Liver (tissue), 9 donors: ENCODE measurements around the gene NPIPB2. TPM values are rescaled to one million over a fixed set of nuclear protein-coding genes. Genes with fewer than 3 reads are reported as not detected.

ENCODE experiments used
- DNase-seq: peaks from one replicate; pipeline ENCODE4 v3.0.0-alpha.2; 2017; ENCODE audit warnings: low spot score
- H3K27ac ChIP-seq, 2 donors: one replicate each; pipeline ENCODE4 v1.7.0; 2013; ENCODE audit warnings: inconsistent platforms in 2 of 2, low read length in 2 of 2, control low read depth in 1 of 2, low read depth in 1 of 2, mild to moderate bottlenecking in 1 of 2
- H3K27me3 ChIP-seq, 4 donors: one replicate each; pipeline versions ENCODE4 v1.6.1 to v1.7.0; 2013; ENCODE audit warnings: low read length in 3 of 4, inconsistent platforms in 1 of 4, mild to moderate bottlenecking in 1 of 4, moderate library complexity in 1 of 4; ENCODE audit not compliant: control insufficient read depth in 4 of 4, insufficient read depth in 4 of 4
- H3K36me3 ChIP-seq, 4 donors: one replicate each; pipeline versions ENCODE4 v1.6.1 to v1.7.0; 2013; ENCODE audit warnings: low read length in 3 of 4, mild to moderate bottlenecking in 3 of 4, low read depth in 1 of 4, moderate library complexity in 1 of 4; ENCODE audit not compliant: control insufficient read depth in 4 of 4, insufficient read depth in 3 of 4
- H3K4me1 ChIP-seq, 4 donors: one replicate each; pipeline versions ENCODE4 v1.6.1 to v1.7.0; 2013; ENCODE audit warnings: low read length in 3 of 4, mild to moderate bottlenecking in 3 of 4, moderate library complexity in 1 of 4; ENCODE audit not compliant: control insufficient read depth in 4 of 4, insufficient read depth in 4 of 4
- H3K4me3 ChIP-seq, 3 donors: one replicate each; pipeline versions ENCODE4 v1.6.1 to v1.7.0; 2013; ENCODE audit warnings: low read length in 3 of 3, control low read depth in 1 of 3, low read depth in 1 of 3, mild to moderate bottlenecking in 1 of 3
- H3K9ac ChIP-seq, 2 donors: one replicate each; pipeline ENCODE4 v1.7.0; 2013; ENCODE audit warnings: low read length in 2 of 2, mild to moderate bottlenecking in 2 of 2, moderate library complexity in 2 of 2, control low read depth in 1 of 2, low read depth in 1 of 2
- H3K9me3 ChIP-seq, 4 donors: one replicate each; pipeline versions ENCODE4 v1.6.1 to v1.7.0; 2013; ENCODE audit warnings: low read length in 3 of 4; ENCODE audit not compliant: control insufficient read depth in 4 of 4
- ATF3 ChIP-seq: IDR thresholded peaks from 2 replicates; pipeline ENCODE4 v1.6.1; 2016; ENCODE audit warnings: antibody characterized with exemption
- EGR1 ChIP-seq, 2 donors: IDR thresholded peaks; 2 replicates each; pipeline ENCODE4 v1.6.1; 2016 to 2018; ENCODE audit warnings: antibody characterized with exemption in 2 of 2, low read depth in 2 of 2
- FOXA1 ChIP-seq: IDR thresholded peaks from 2 replicates; pipeline ENCODE4 v1.6.1; 2016; ENCODE audit warnings: antibody characterized with exemption
- FOXA2 ChIP-seq: IDR thresholded peaks from 2 replicates; pipeline ENCODE4 v1.6.1; 2016; ENCODE audit warnings: antibody characterized with exemption
- GABPA ChIP-seq, 2 donors: IDR thresholded peaks in 1 of 2; conservative IDR thresholded peaks in 1 of 2; 2 replicates each; pipeline ENCODE4 v1.6.1; 2016; ENCODE audit warnings: antibody characterized with exemption in 2 of 2, mild to moderate bottlenecking in 1 of 2, moderate library complexity in 1 of 2
- HNF4A ChIP-seq, 2 donors: conservative IDR thresholded peaks; 2 replicates each; pipeline ENCODE4 v1.6.1; 2016; ENCODE audit warnings: antibody characterized with exemption in 2 of 2, mild to moderate bottlenecking in 2 of 2
- HNF4G ChIP-seq: IDR thresholded peaks from 2 replicates; pipeline ENCODE4 v1.6.1; 2016; ENCODE audit warnings: antibody characterized with exemption
- JUND ChIP-seq, 2 donors: IDR thresholded peaks; 2 replicates each; pipeline ENCODE4 v1.6.1; 2016; ENCODE audit warnings: antibody characterized with exemption in 2 of 2
- NR2F2 ChIP-seq: IDR thresholded peaks from 2 replicates; pipeline ENCODE4 v1.6.1; 2016; ENCODE audit warnings: antibody characterized with exemption
- RXRA ChIP-seq, 2 donors: IDR thresholded peaks; 2 replicates each; pipeline ENCODE4 v1.6.1; 2017 to 2018; ENCODE audit warnings: antibody characterized with exemption in 2 of 2, mild to moderate bottlenecking in 1 of 2
- SP1 ChIP-seq: IDR thresholded peaks from 2 replicates; pipeline ENCODE4 v1.6.1; 2018; ENCODE audit warnings: antibody characterized with exemption, mild to moderate bottlenecking
- TAF1 ChIP-seq: conservative IDR thresholded peaks from 2 replicates; pipeline ENCODE4 v1.6.1; 2016; ENCODE audit warnings: antibody characterized with exemption, mild to moderate bottlenecking
- YY1 ChIP-seq: IDR thresholded peaks from 2 replicates; pipeline ENCODE4 v1.6.1; 2016; ENCODE audit warnings: antibody characterized with exemption, mild to moderate bottlenecking
- ZBTB33 ChIP-seq: IDR thresholded peaks from 2 replicates; pipeline ENCODE4 v1.6.1; 2016; ENCODE audit warnings: antibody characterized with exemption
- WGBS: extraction: QIAGEN DNeasy Blood & Tissue Kit; methylation state at CpG from one replicate; pipeline ENCODE4 v1.1.7; 2013; 5-methylcytosine and 5-hydroxymethylcytosine counted together
- polyA plus RNA-seq, 2 donors: library from polyadenylated mRNA; stranded (reverse) in 1 of 2; unstranded in 1 of 2; fragments of 200-250 nt in 1 of 2; fragments of >200 nt in 1 of 2; fragmentation: Nextera tagmentation in 1 of 2; extraction: Ambion mirVana in 1 of 2; gene quantifications; one replicate each; pipeline versions ENCODE4 v1.2.1 to v1.2.3, GENCODE V29; 2013 to 2015
- total RNA-seq, 2 donors: library from RNA; depleted of rRNA; stranded (reverse); fragments of >200 nt; gene quantifications; one replicate each; pipeline ENCODE4 v1.2.3, GENCODE V29; 2014
- TF ChIP-seq, protein P1 (sequence below): IDR thresholded peaks from 2 replicates; pipeline ENCODE4 v1.6.1; 2016; ENCODE audit warnings: antibody characterized with exemption
- TF ChIP-seq, protein P2 (sequence below): fragments of 150-350 bp; IDR thresholded peaks from 2 replicates; pipeline ENCODE4 v1.5.1; 2017; ENCODE audit warnings: improper control_type of control experiment, low read depth, low read length; ENCODE audit not compliant: missing input control
- TF ChIP-seq, protein P3 (sequence below): IDR thresholded peaks from 2 replicates; pipeline ENCODE4 v1.6.1; 2016; ENCODE audit warnings: antibody characterized with exemption, mild to moderate bottlenecking
- donor health status: healthy.
- donor health status: healthy.
- donor health status: healthy.
- donor health status: healthy.
- donor health status: healthy.

NPIPB2 gene
- total and polyA plus RNA-seq, 4 donors, result 0.75 to 4.9 (median 3.3) TPM

DNA sequence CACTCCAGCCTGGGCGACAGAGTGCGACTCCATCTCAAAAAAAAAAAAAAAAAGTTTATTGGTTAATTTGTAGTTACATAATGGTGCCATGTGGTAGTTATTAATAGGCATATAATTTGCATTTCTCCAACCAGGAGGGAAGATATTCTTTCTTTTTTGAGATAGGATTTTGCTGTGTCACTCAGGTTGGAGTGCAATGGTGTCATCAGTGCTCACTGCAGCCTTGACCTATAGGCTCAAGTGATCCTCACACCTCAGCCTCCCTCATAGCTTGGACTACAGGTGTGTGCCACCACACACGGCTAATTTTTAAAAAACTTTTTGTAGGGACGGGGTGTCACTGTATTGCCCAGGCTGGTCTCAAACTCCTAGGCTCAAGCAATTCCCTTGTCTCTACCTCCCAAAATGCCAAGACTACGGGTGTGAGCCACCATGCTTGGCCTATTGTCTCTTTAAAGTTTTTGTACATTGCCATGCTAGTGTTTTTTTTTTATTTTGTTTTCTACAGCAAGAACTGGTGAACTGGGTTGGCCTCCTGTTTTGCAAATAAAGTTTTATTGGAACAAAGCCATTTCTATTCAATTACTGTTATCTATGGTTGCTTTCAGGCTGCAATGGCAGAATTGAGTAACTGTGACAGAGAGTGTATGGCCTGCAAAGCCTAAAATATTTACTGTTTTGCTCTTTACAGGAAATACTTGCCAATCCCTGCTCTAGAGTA, 46.6 kb upstream of the NPIPB2 start:
- no peaks in the 10 kb centered on the region for H3K4me1 ChIP-seq
- no peaks in the 10 kb centered on the region for H3K27me3 ChIP-seq
- H3K36me3 ChIP-seq, result no peaks in the 10 kb centered on the region
- H3K27ac ChIP-seq, result no peak overlapping the region
- no peak for DNase-seq
- no peak overlapping the region for H3K9ac ChIP-seq
- 60% methylated on average over 5 of the region's 5 CpGs for WGBS
- no peak overlapping the region for H3K4me3 ChIP-seq
- no peak for TF ChIP-seq ZBTB33
- no peak for TF ChIP-seq NR2F2
- no peak for TF ChIP-seq GABPA (IDR thresholded peaks at IDR 0.05 in 1 of 2, conservative IDR thresholded peaks at IDR 0.05 in 1 of 2)
- no peak for TF ChIP-seq JUND (IDR thresholded peaks at IDR 0.05)
- no peak for TF ChIP-seq FOXA2
- no peak for TF ChIP-seq TAF1
- TF ChIP-seq, protein P1, sequence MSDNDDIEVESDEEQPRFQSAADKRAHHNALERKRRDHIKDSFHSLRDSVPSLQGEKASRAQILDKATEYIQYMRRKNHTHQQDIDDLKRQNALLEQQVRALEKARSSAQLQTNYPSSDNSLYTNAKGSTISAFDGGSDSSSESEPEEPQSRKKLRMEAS, result no peak
- TF ChIP-seq HNF4A (conservative IDR thresholded peaks at IDR 0.05), result no peak
- TF ChIP-seq, protein P2, sequence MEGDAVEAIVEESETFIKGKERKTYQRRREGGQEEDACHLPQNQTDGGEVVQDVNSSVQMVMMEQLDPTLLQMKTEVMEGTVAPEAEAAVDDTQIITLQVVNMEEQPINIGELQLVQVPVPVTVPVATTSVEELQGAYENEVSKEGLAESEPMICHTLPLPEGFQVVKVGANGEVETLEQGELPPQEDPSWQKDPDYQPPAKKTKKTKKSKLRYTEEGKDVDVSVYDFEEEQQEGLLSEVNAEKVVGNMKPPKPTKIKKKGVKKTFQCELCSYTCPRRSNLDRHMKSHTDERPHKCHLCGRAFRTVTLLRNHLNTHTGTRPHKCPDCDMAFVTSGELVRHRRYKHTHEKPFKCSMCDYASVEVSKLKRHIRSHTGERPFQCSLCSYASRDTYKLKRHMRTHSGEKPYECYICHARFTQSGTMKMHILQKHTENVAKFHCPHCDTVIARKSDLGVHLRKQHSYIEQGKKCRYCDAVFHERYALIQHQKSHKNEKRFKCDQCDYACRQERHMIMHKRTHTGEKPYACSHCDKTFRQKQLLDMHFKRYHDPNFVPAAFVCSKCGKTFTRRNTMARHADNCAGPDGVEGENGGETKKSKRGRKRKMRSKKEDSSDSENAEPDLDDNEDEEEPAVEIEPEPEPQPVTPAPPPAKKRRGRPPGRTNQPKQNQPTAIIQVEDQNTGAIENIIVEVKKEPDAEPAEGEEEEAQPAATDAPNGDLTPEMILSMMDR, result no peak
- TF ChIP-seq YY1, result no peak
- TF ChIP-seq FOXA1, result no peak
- no peak for TF ChIP-seq HNF4G
- TF ChIP-seq SP1, result no peak
- H3K9me3 ChIP-seq, result no peaks in the 10 kb centered on the region

DNA sequence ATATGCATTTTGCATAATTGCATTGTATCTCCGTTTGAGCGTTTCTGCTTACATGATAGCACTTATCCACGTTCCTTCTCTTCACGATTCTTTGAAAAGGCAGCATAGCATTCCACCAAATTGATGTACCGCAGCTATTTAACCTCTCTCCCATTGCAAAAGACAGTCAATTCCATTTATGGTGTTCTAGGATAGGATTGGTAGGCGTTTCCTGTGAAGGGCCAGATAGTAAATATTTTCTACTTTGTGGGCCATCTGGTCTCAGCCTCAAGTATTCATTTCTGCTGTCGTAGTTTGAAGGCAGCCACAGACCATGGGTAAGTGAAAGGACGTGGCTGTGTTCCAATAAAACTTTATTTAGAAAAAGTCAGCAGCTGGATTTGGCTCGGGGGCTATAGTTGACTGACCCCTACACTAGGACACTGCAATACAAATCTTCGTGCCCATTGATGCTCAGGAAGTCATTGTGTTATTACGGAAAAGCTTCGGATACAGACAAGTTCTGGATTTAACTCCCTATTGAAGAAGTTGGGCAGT, 44.7 kb upstream of the NPIPB2 start:
- WGBS, result 92% methylated on average over 12 of the region's 12 CpGs
- DNase-seq, result no peak
- TF ChIP-seq JUND (IDR thresholded peaks at IDR 0.05), result no peak

GRCh38 chr16:11985250-11985649, 43.4 kb upstream of the NPIPB2 start:
- 73% methylated on average over 5 of the region's 5 CpGs for WGBS
- no peak overlapping the region for H3K4me3 ChIP-seq
- TF ChIP-seq HNF4A (conservative IDR thresholded peaks at IDR 0.05) (no peak), ATF3 (no peak), GABPA (IDR thresholded peaks at IDR 0.05 in 1 of 2, conservative IDR thresholded peaks at IDR 0.05 in 1 of 2) (no peak), ZBTB33 (no peak), NR2F2 (no peak), SP1 (no peak), RXRA (IDR thresholded peaks at IDR 0.05) (no peak), HNF4G (no peak), FOXA1 (no peak), EGR1 (IDR thresholded peaks at IDR 0.05; ENCODE audit: low read depth in 2 of 2) (no peak)
- TF ChIP-seq, protein P3, sequence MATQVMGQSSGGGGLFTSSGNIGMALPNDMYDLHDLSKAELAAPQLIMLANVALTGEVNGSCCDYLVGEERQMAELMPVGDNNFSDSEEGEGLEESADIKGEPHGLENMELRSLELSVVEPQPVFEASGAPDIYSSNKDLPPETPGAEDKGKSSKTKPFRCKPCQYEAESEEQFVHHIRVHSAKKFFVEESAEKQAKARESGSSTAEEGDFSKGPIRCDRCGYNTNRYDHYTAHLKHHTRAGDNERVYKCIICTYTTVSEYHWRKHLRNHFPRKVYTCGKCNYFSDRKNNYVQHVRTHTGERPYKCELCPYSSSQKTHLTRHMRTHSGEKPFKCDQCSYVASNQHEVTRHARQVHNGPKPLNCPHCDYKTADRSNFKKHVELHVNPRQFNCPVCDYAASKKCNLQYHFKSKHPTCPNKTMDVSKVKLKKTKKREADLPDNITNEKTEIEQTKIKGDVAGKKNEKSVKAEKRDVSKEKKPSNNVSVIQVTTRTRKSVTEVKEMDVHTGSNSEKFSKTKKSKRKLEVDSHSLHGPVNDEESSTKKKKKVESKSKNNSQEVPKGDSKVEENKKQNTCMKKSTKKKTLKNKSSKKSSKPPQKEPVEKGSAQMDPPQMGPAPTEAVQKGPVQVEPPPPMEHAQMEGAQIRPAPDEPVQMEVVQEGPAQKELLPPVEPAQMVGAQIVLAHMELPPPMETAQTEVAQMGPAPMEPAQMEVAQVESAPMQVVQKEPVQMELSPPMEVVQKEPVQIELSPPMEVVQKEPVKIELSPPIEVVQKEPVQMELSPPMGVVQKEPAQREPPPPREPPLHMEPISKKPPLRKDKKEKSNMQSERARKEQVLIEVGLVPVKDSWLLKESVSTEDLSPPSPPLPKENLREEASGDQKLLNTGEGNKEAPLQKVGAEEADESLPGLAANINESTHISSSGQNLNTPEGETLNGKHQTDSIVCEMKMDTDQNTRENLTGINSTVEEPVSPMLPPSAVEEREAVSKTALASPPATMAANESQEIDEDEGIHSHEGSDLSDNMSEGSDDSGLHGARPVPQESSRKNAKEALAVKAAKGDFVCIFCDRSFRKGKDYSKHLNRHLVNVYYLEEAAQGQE, result no peak

More for the DNA sequence above, 44.7 kb upstream of the NPIPB2 start:
- no peaks in the 10 kb centered on the region for H3K4me1 ChIP-seq
- H3K36me3 ChIP-seq, result no peaks in the 10 kb centered on the region
- no peak overlapping the region for H3K4me3 ChIP-seq
- no peaks in the 10 kb centered on the region for H3K9me3 ChIP-seq
- no peaks in the 10 kb centered on the region for H3K27me3 ChIP-seq
- H3K27ac ChIP-seq, result no peak overlapping the region
- no peak overlapping the region for H3K9ac ChIP-seq

More at GRCh38 chr16:11985250-11985649, 43.4 kb upstream of the NPIPB2 start:
- Histone ChIP-seq H3K9ac (no peak overlapping the region), H3K36me3 (no peaks in the 10 kb centered on the region), H3K27me3 (no peaks in the 10 kb centered on the region), H3K4me1 (no peaks in the 10 kb centered on the region), H3K9me3 (no peaks in the 10 kb centered on the region), H3K27ac (no peak overlapping the region)
- no peak for DNase-seq
